ENCODE results near the gene HMGN4. TPM values are rescaled to one million over a fixed set of nuclear protein-coding genes. Genes with fewer than 3 reads are reported as not detected.

Gene HMGN4
- total RNA-seq, result 10 to 100 TPM; 48.6 to 78.9 (median 58.4) TPM
- polyA plus RNA-seq, result 10 to 100 TPM; 53.5 to 69.7 TPM
- long read RNA-seq, donor 1, transcript HMGN4-201 (2 exons, 1,225 nt), result major isoform, 281 of 304 reads
- long read RNA-seq, donor 1, partial matches to known transcripts, result 12 of 304 reads
- long read RNA-seq, donor 1, other reads (novel, unspliced or antisense), result 11 of 304 reads
- long read RNA-seq, donor 2, transcript HMGN4-201 (2 exons, 1,225 nt), result major isoform, 16 of 16 reads
- long read RNA-seq, donor 2, partial matches to known transcripts, result 0 of 16 reads
- long read RNA-seq, donor 2, other reads (novel, unspliced or antisense), result 0 of 16 reads
- long read RNA-seq, donor 3, transcript HMGN4-201 (2 exons, 1,225 nt), result major isoform, 96 of 100 reads
- long read RNA-seq, donor 3, partial matches to known transcripts, result 3 of 100 reads
- long read RNA-seq, donor 3, other reads (novel, unspliced or antisense), result 1 of 100 reads

GRCh38 chr6:26537846-26538571 is at the start of gene HMGN4:
TSS of gene HMGN4 (plus strand) at chr6:26538366. CDS start at chr6:26545207, 6,841 bp downstream.
- intact Hi-C loops (cut with DNase I), result loop anchor here in 1 of 4 donors (2.0 kb wide), 1 partner anchor 15 kb away; no protein-coding TSS in a partner anchor
- 0% methylated on average over 47 to 49 of the region's 49 CpGs for WGBS, 3 donors
- Histone ChIP-seq H3K27me3 (no peaks in the 10 kb centered on the region), H3K36me3 (no peaks in the 10 kb centered on the region), H3K4me3 (peak within 1 kb of the TSS; percentile 86), H3K9me3 (no peaks in the 10 kb centered on the region), H3K4me1 (ENCODE audit: insufficient read depth) (peaks cover 4% of the 10 kb centered on the region), H3K27ac (peak within 1 kb of the TSS; percentile 83 to 92)
- peak in 1 of 3 donors; percentile 15 for TF ChIP-seq CTCF (IDR thresholded peaks at IDR 0.05)
- peak; percentile 51 for TF ChIP-seq POLR2A (IDR thresholded peaks at IDR 0.05)
- no peak for TF ChIP-seq EP300 (IDR thresholded peaks at IDR 0.05)
- peak; percentile 83 to 90 (median 87) for DNase-seq

GRCh38 chr6:26489996-26490964 is 47.9 kb upstream of the HMGN4 start:
- no peak overlapping the region for H3K4me3 ChIP-seq
- no peaks in the 10 kb centered on the region for H3K9me3 ChIP-seq
- no peak for DNase-seq
- H3K36me3 ChIP-seq, result no peaks in the 10 kb centered on the region
- no peak overlapping the region for H3K27ac ChIP-seq
- no peaks in the 10 kb centered on the region for H3K4me1 ChIP-seq (ENCODE audit: insufficient read depth)
- TF ChIP-seq POLR2A (IDR thresholded peaks at IDR 0.05), result no peak
- no peak for TF ChIP-seq EP300 (IDR thresholded peaks at IDR 0.05)
- TF ChIP-seq CTCF (IDR thresholded peaks at IDR 0.05), result no peak
- intact Hi-C loops (cut with DNase I), result no loop called here
- WGBS, 3 donors, result 84 to 90% (median 89%) methylated on average over 8 of the region's 8 CpGs
- no peaks in the 10 kb centered on the region for H3K27me3 ChIP-seq

GRCh38 chr6:26491604-26492003 is 46.6 kb upstream of the HMGN4 start:
- intact Hi-C loops (cut with DNase I), result no loop called here
- Histone ChIP-seq H3K9me3 (no peaks in the 10 kb centered on the region), H3K27ac (no peak overlapping the region), H3K27me3 (no peaks in the 10 kb centered on the region), H3K4me1 (ENCODE audit: insufficient read depth) (no peaks in the 10 kb centered on the region), H3K4me3 (no peak overlapping the region), H3K36me3 (no peaks in the 10 kb centered on the region)
- WGBS, 3 donors, result 67 to 75% (median 74%) methylated on average over 5 of the region's 5 CpGs
- no peak for DNase-seq
- no peak for TF ChIP-seq CTCF (IDR thresholded peaks at IDR 0.05)
- no peak for TF ChIP-seq EP300 (IDR thresholded peaks at IDR 0.05)
- no peak for TF ChIP-seq POLR2A (IDR thresholded peaks at IDR 0.05)

- WGBS, 3 donors, result 76 to 86% (median 78%) methylated on average over 2 of the region's 2 CpGs
- intact Hi-C loops (cut with DNase I), result no loop called here
Observed at GRCh38 chr6:26493258-26493657, 44.9 kb upstream of the HMGN4 start.

More at GRCh38 chr6:26493258-26493657, 44.9 kb upstream of the HMGN4 start:
- Histone ChIP-seq H3K27me3 (no peaks in the 10 kb centered on the region), H3K9me3 (no peaks in the 10 kb centered on the region), H3K36me3 (no peaks in the 10 kb centered on the region), H3K4me3 (no peak overlapping the region), H3K4me1 (ENCODE audit: insufficient read depth) (no peaks in the 10 kb centered on the region), H3K27ac (no peak overlapping the region)
- TF ChIP-seq POLR2A (IDR thresholded peaks at IDR 0.05) (no peak), CTCF (IDR thresholded peaks at IDR 0.05) (no peak), EP300 (IDR thresholded peaks at IDR 0.05) (no peak)
- no peak for DNase-seq

All from ovary (tissue), 10 donors.